Fibroblast of lung (primary cell): ENCODE measurements around the gene GPR150. TPM values are rescaled to one million over a fixed set of nuclear protein-coding genes. Genes with fewer than 3 reads are reported as not detected.

Experiments used
- DNase-seq, 2 donors: peaks; one replicate each; pipeline versions ENCODE4 v3.0.0 to v3.0.0-alpha.2; 2010; ENCODE audit warnings: low read depth in 2 of 2
- H2AFZ ChIP-seq: 2 replicates; pipeline ENCODE4 v1.5.1; 2012; ENCODE audit warnings: low read length, control low read depth, inconsistent platforms
- H3K27ac ChIP-seq: 2 replicates; pipeline ENCODE4 v1.5.1; 2011; ENCODE audit warnings: low read length, control low read depth; ENCODE audit not compliant: insufficient read depth
- H3K27me3 ChIP-seq: 2 replicates; pipeline ENCODE4 v1.5.1; 2011; ENCODE audit warnings: mild to moderate bottlenecking, low read length; ENCODE audit not compliant: control insufficient read depth, insufficient read depth
- H3K36me3 ChIP-seq: 2 replicates; pipeline ENCODE4 v1.5.1; 2011; ENCODE audit warnings: low read length; ENCODE audit not compliant: control insufficient read depth, insufficient read depth
- H3K4me1 ChIP-seq: 2 replicates; pipeline ENCODE4 v1.5.1; 2011; ENCODE audit warnings: low read length; ENCODE audit not compliant: control insufficient read depth, insufficient read depth; ENCODE audit errors: extremely low read depth
- H3K4me2 ChIP-seq: 2 replicates; pipeline ENCODE4 v1.5.1; 2011; ENCODE audit warnings: low read length, control low read depth; ENCODE audit not compliant: insufficient read depth; ENCODE audit errors: extremely low read depth
- H3K4me3 ChIP-seq, 4 experiments: fragments of 200-600 bp in 1 of 4; sonication (generic) in 1 of 4; replicated peaks in 1 of 4; 2 replicates each; pipeline ENCODE4 v1.5.1; 2011 to 2016; ENCODE audit warnings: low read length in 4 of 4, low read depth in 3 of 4, mild to moderate bottlenecking in 3 of 4, control low read depth in 2 of 4, inconsistent platforms in 1 of 4, mixed read lengths in 1 of 4; ENCODE audit not compliant: insufficient read depth in 1 of 4; ENCODE audit errors: control extremely low read depth in 1 of 4
- H3K79me2 ChIP-seq: 2 replicates; pipeline ENCODE4 v1.5.1; 2012; ENCODE audit warnings: mild to moderate bottlenecking, low read length, inconsistent platforms; ENCODE audit not compliant: control insufficient read depth, insufficient read depth
- H3K9ac ChIP-seq: 2 replicates; pipeline ENCODE4 v1.5.1; 2011; ENCODE audit warnings: mild to moderate bottlenecking, low read length, control low read depth; ENCODE audit not compliant: insufficient read depth
- H3K9me3 ChIP-seq: 2 replicates; pipeline ENCODE4 v1.5.1; 2012; ENCODE audit warnings: low read depth, low read length; ENCODE audit not compliant: control insufficient read depth, insufficient read depth
- H4K20me1 ChIP-seq: 2 replicates; pipeline ENCODE4 v1.5.1; 2011; ENCODE audit warnings: low read length; ENCODE audit not compliant: control insufficient read depth, insufficient read depth; ENCODE audit errors: extremely low read depth
- CTCF ChIP-seq, 2 donors: IDR thresholded peaks in 1 of 2; conservative IDR thresholded peaks in 1 of 2; 1 replicate in 1 of 2; 2 replicates in 1 of 2; pipeline ENCODE4 v1.5.1; 2011 to 2012; ENCODE audit warnings: low read length in 2 of 2, control low read depth in 1 of 2, inconsistent platforms in 1 of 2, low read depth in 1 of 2, mild to moderate bottlenecking in 1 of 2
- EZH2 ChIP-seq: IDR thresholded peaks from 2 replicates; pipeline ENCODE4 v1.5.1; 2012; ENCODE audit warnings: low read length, control low read depth, mild to moderate bottlenecking; ENCODE audit errors: missing control alignments
- polyA plus RNA-seq, 2 donors: library from polyadenylated mRNA; depleted of rRNA in 1 of 2; stranded (reverse) in 1 of 2; unstranded in 1 of 2; fragments of >200 nt; gene quantifications; 2 replicates each; pipeline ENCODE4 v1.2.1, GENCODE V29; 2011 to 2012; ENCODE audit warnings: missing spikeins in 1 of 2
- total RNA-seq: library from RNA; depleted of rRNA; stranded (reverse); fragments of >200 nt; gene quantifications from 2 replicates; pipeline ENCODE4 v1.2.1, GENCODE V29; 2014

Gene GPR150
- total and polyA plus RNA-seq, 2 donors (not counting 1 experiment from before 2014, with no cell fraction given) = 0.33 to 0.43 TPM

DNA sequence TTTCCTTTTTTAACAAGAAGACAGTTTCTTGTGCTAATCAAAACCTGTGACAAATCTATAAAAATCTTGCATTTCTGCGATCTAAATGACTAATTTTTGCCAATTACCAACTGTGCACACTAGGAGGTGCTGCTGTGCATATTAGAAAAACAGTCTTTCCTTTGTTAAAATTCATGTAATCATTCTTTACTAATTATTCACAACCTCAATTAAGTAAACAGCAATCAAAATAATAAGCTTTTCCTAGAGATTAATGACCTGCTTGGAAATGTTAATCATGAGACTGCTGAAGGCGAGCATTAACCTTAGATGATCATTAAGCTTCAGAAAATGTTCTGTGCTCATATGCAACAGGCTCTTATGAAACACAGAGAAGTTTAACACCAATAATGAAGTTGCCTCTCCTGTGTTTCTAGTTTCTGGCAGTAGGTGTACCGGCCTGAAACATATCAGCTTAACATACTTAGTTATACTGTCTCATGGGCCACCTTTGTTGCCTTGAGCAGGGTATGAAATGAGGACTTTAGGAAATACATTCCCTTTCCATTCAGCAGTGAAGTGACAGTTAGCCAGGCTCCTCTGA, 44.4 kb downstream of the GPR150 start:
- H3K9ac ChIP-seq = no peak overlapping the region

GRCh38 chr5:95667061-95667618, 47.3 kb downstream of the GPR150 start:
- Histone ChIP-seq H4K20me1 (no peaks in the 10 kb centered on the region), H2AFZ (no peak overlapping the region), H3K4me3 (no peak overlapping the region), H3K9me3 (no peaks in the 10 kb centered on the region), H3K36me3 (no peaks in the 10 kb centered on the region), H3K4me1 (peaks cover 19% of the 10 kb centered on the region), H3K9ac (no peak overlapping the region), H3K79me2 (no peaks in the 10 kb centered on the region), H3K27me3 (no peaks in the 10 kb centered on the region), H3K4me2 (no peak overlapping the region), H3K27ac (no peak overlapping the region)
- no peak for DNase-seq
- TF ChIP-seq EZH2 (no peak), CTCF (conservative IDR thresholded peaks at IDR 0.05 in 1 of 2, IDR thresholded peaks at IDR 0.05 in 1 of 2; ENCODE audit: low read depth in 1 of 2, low read length in 2 of 2) (no peak)

More for the DNA sequence above, 44.4 kb downstream of the GPR150 start:
- Histone ChIP-seq H3K27me3 (no peaks in the 10 kb centered on the region), H3K27ac (peak overlapping the region; percentile 54), H3K36me3 (no peaks in the 10 kb centered on the region), H3K4me3 (no peak overlapping the region), H3K9me3 (no peaks in the 10 kb centered on the region), H4K20me1 (no peaks in the 10 kb centered on the region), H3K4me2 (peak overlapping the region; percentile 82), H3K79me2 (no peaks in the 10 kb centered on the region), H3K4me1 (peaks cover 12% of the 10 kb centered on the region), H2AFZ (peak overlapping the region; percentile 19)
- TF ChIP-seq EZH2 (no peak), CTCF (conservative IDR thresholded peaks at IDR 0.05 in 1 of 2, IDR thresholded peaks at IDR 0.05 in 1 of 2; ENCODE audit: low read depth in 1 of 2, low read length in 2 of 2) (peak; percentile 58 to 81)
- peak; percentile 37 to 67 for DNase-seq

GRCh38 chr5:95667678-95668077, 47.8 kb downstream of the GPR150 start:
- Histone ChIP-seq H3K9ac (no peak overlapping the region), H4K20me1 (no peaks in the 10 kb centered on the region), H3K27ac (no peak overlapping the region), H3K4me2 (no peak overlapping the region), H3K4me3 (no peak overlapping the region), H3K79me2 (no peaks in the 10 kb centered on the region), H2AFZ (no peak overlapping the region), H3K27me3 (no peaks in the 10 kb centered on the region), H3K9me3 (no peaks in the 10 kb centered on the region), H3K36me3 (no peaks in the 10 kb centered on the region), H3K4me1 (peaks cover 19% of the 10 kb centered on the region)
- no peak for TF ChIP-seq CTCF (conservative IDR thresholded peaks at IDR 0.05 in 1 of 2, IDR thresholded peaks at IDR 0.05 in 1 of 2; ENCODE audit: low read depth in 1 of 2, low read length in 2 of 2)
- TF ChIP-seq EZH2 = no peak
- no peak for DNase-seq
